ENCODE measurements around the gene E2F6.

The E2F6 gene

GRCh38 chr2:11427224-11427623 lies 38.7 kb downstream of the E2F6 start:
- H3K9me3 ChIP-seq (ENCODE audit: insufficient read depth, low read depth, low read length): no peaks in the 10 kb centered on the region
- H3K27me3 ChIP-seq (ENCODE audit: insufficient read depth, low read length): no peaks in the 10 kb centered on the region
- no peak overlapping the region for H3K27ac ChIP-seq (ENCODE audit: low read depth, low read length)
- no peak overlapping the region for H3K9ac ChIP-seq (ENCODE audit: low read depth, low read length)
- no peaks in the 10 kb centered on the region for H3K4me1 ChIP-seq (ENCODE audit: insufficient read depth, low read length)
- no peaks in the 10 kb centered on the region for H3K36me3 ChIP-seq (ENCODE audit: insufficient read depth, low read length)
- H3K4me3 ChIP-seq (ENCODE audit: low read length): no peak overlapping the region

GRCh38 chr2:11422901-11423435 lies 43.0 kb downstream of the E2F6 start:
- Histone ChIP-seq H3K27me3 (ENCODE audit: insufficient read depth, low read length) (no peaks in the 10 kb centered on the region), H3K9ac (ENCODE audit: low read depth, low read length) (no peak overlapping the region), H3K4me3 (ENCODE audit: low read length) (no peak overlapping the region), H3K9me3 (ENCODE audit: insufficient read depth, low read depth, low read length) (peaks cover 6% of the 10 kb centered on the region), H3K36me3 (ENCODE audit: insufficient read depth, low read length) (no peaks in the 10 kb centered on the region), H3K4me1 (ENCODE audit: insufficient read depth, low read length) (no peaks in the 10 kb centered on the region), H3K27ac (ENCODE audit: low read depth, low read length) (no peak overlapping the region)
- WGBS: 97% methylated on average over 4 of the region's 4 CpGs

GRCh38 chr2:11422491-11422865 lies 43.5 kb downstream of the E2F6 start:
- H3K27ac ChIP-seq (ENCODE audit: low read depth, low read length): no peak overlapping the region
- no peaks in the 10 kb centered on the region for H3K36me3 ChIP-seq (ENCODE audit: insufficient read depth, low read length)
- H3K4me3 ChIP-seq (ENCODE audit: low read length): no peak overlapping the region
- 87% methylated on average over 5 of the region's 5 CpGs for WGBS
- no peaks in the 10 kb centered on the region for H3K4me1 ChIP-seq (ENCODE audit: insufficient read depth, low read length)
- H3K27me3 ChIP-seq (ENCODE audit: insufficient read depth, low read length): no peaks in the 10 kb centered on the region
- H3K9ac ChIP-seq (ENCODE audit: low read depth, low read length): no peak overlapping the region
- H3K9me3 ChIP-seq (ENCODE audit: insufficient read depth, low read depth, low read length): peaks cover 11% of the 10 kb centered on the region

GRCh38 chr2:11421863-11422490 lies 44.0 kb downstream of the E2F6 start:
- Histone ChIP-seq H3K9ac (ENCODE audit: low read depth, low read length) (no peak overlapping the region), H3K27ac (ENCODE audit: low read depth, low read length) (no peak overlapping the region), H3K36me3 (ENCODE audit: insufficient read depth, low read length) (no peaks in the 10 kb centered on the region), H3K9me3 (ENCODE audit: insufficient read depth, low read depth, low read length) (peaks cover 16% of the 10 kb centered on the region), H3K4me1 (ENCODE audit: insufficient read depth, low read length) (no peaks in the 10 kb centered on the region), H3K27me3 (ENCODE audit: insufficient read depth, low read length) (no peaks in the 10 kb centered on the region), H3K4me3 (ENCODE audit: low read length) (no peak overlapping the region)
- WGBS: 90% methylated on average over 6 of the region's 7 CpGs

DNA sequence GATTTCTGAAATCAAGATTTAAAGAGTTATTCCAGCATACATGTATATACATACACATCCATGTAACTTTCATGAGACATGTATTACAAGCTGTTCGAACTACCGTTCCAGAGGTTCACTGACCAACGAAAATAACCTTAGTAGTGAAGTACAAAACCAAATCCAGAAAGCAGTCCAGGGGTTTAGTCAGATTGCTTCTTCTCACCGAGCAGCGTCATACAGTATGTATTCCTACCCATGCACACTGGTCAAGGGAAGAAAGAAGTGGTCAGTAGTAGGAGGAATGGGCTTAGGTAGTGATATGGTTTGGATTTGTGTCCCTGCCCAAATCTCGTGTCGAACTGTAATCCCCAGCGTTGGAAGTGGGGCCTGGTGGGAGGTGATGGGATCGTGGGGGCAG lies 45.3 kb downstream of the E2F6 start:
- H3K9ac ChIP-seq (ENCODE audit: low read depth, low read length): no peak overlapping the region
- H3K9me3 ChIP-seq (ENCODE audit: insufficient read depth, low read depth, low read length): peaks cover 18% of the 10 kb centered on the region
- no peak overlapping the region for H3K4me3 ChIP-seq (ENCODE audit: low read length)
- WGBS: 94% methylated on average over 9 of the region's 9 CpGs
- no peaks in the 10 kb centered on the region for H3K36me3 ChIP-seq (ENCODE audit: insufficient read depth, low read length)
- no peaks in the 10 kb centered on the region for H3K4me1 ChIP-seq (ENCODE audit: insufficient read depth, low read length)
- no peak overlapping the region for H3K27ac ChIP-seq (ENCODE audit: low read depth, low read length)
- no peaks in the 10 kb centered on the region for H3K27me3 ChIP-seq (ENCODE audit: insufficient read depth, low read length)

DNA sequence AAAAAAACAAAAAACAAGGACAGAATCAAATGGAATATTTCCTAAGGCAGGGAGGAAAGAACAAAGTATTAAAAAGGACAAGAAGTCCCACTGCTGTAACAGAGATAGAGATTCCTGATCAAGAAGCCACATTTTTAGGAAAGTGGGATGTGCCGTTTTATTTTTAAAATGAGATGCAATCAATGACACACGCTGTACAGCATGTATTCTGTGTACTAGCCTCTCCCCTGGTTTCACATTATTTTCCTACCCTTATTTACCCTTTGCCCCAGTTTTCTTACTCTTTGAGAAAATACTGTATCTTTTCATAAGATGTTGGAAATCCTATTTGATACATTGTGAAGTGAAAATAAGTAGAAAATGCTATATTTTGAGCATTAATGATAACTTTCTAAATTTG lies 45.8 kb downstream of the E2F6 start:
- Histone ChIP-seq H3K4me1 (ENCODE audit: insufficient read depth, low read length) (no peaks in the 10 kb centered on the region), H3K27ac (ENCODE audit: low read depth, low read length) (no peak overlapping the region), H3K9ac (ENCODE audit: low read depth, low read length) (no peak overlapping the region), H3K9me3 (ENCODE audit: insufficient read depth, low read depth, low read length) (peaks cover 18% of the 10 kb centered on the region), H3K27me3 (ENCODE audit: insufficient read depth, low read length) (no peaks in the 10 kb centered on the region), H3K36me3 (ENCODE audit: insufficient read depth, low read length) (no peaks in the 10 kb centered on the region), H3K4me3 (ENCODE audit: low read length) (no peak overlapping the region)
- WGBS: 90% methylated on average over 2 of the region's 2 CpGs

- 94% methylated on average over 8 of the region's 8 CpGs for WGBS
- H3K27me3 ChIP-seq (ENCODE audit: insufficient read depth, low read length): no peaks in the 10 kb centered on the region
- H3K4me3 ChIP-seq (ENCODE audit: low read length): no peak overlapping the region
- H3K9me3 ChIP-seq (ENCODE audit: insufficient read depth, low read depth, low read length): peaks cover 18% of the 10 kb centered on the region
- H3K27ac ChIP-seq (ENCODE audit: low read depth, low read length): no peak overlapping the region
- H3K36me3 ChIP-seq (ENCODE audit: insufficient read depth, low read length): no peaks in the 10 kb centered on the region
- no peaks in the 10 kb centered on the region for H3K4me1 ChIP-seq (ENCODE audit: insufficient read depth, low read length)
- H3K9ac ChIP-seq (ENCODE audit: low read depth, low read length): no peak overlapping the region
These were observed 46.2 kb downstream of the E2F6 start for GRCh38 chr2:11419781-11420180.

DNA sequence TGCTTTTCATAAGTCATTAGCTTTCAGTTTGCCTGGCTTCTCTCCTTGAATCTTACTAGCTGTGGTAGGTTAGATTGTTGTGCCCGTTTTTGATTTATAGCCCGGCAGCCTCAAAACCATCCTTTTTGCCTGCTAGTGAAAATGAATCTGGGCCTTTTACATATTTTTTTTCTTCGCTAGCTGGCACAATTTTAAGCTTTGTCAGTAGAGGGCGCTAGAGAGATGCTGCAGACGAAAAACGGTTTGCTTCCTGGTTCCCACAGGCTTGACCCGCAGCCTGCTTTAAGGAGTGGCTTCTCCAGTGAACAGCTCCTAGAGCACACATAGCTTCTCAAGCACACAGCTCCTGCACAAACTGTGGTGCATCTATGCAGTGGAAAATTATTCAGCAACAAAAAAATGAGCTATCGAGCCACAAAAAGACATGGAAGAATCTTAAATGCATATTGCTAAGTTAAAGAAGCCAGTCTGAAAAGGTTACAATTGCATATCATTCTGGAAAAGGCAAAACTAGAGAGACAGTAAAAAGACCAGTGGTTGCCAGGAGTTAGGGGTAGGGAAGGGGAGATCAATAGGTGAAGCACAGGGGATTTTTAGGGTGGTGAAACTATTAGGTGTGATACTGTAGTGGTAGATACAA lies 47.9 kb downstream of the E2F6 start:
- Histone ChIP-seq H3K27ac (ENCODE audit: low read depth, low read length) (no peak overlapping the region), H3K36me3 (ENCODE audit: insufficient read depth, low read length) (no peaks in the 10 kb centered on the region), H3K9ac (ENCODE audit: low read depth, low read length) (no peak overlapping the region), H3K4me1 (ENCODE audit: insufficient read depth, low read length) (no peaks in the 10 kb centered on the region), H3K27me3 (ENCODE audit: insufficient read depth, low read length) (no peaks in the 10 kb centered on the region), H3K9me3 (ENCODE audit: insufficient read depth, low read depth, low read length) (peaks cover 18% of the 10 kb centered on the region), H3K4me3 (ENCODE audit: low read length) (no peak overlapping the region)
- 60% methylated on average over 8 of the region's 8 CpGs for whole genome bisulfite sequencing

GRCh38 chr2:11416931-11417330 lies 49.0 kb downstream of the E2F6 start:
- Histone ChIP-seq H3K27ac (ENCODE audit: low read depth, low read length) (no peak overlapping the region), H3K9ac (ENCODE audit: low read depth, low read length) (no peak overlapping the region), H3K4me3 (ENCODE audit: low read length) (no peak overlapping the region), H3K9me3 (ENCODE audit: insufficient read depth, low read depth, low read length) (peaks cover 18% of the 10 kb centered on the region), H3K4me1 (ENCODE audit: insufficient read depth, low read length) (no peaks in the 10 kb centered on the region), H3K27me3 (ENCODE audit: insufficient read depth, low read length) (no peaks in the 10 kb centered on the region), H3K36me3 (ENCODE audit: insufficient read depth, low read length) (no peaks in the 10 kb centered on the region)
- 92% methylated on average over 2 of the region's 2 CpGs for WGBS

GRCh38 chr2:11416186-11416585 lies 49.8 kb downstream of the E2F6 start:
- Histone ChIP-seq H3K27me3 (ENCODE audit: insufficient read depth, low read length) (no peaks in the 10 kb centered on the region), H3K36me3 (ENCODE audit: insufficient read depth, low read length) (no peaks in the 10 kb centered on the region), H3K9ac (ENCODE audit: low read depth, low read length) (no peak overlapping the region), H3K9me3 (ENCODE audit: insufficient read depth, low read depth, low read length) (peaks cover 18% of the 10 kb centered on the region), H3K4me1 (ENCODE audit: insufficient read depth, low read length) (no peaks in the 10 kb centered on the region), H3K27ac (ENCODE audit: low read depth, low read length) (no peak overlapping the region), H3K4me3 (ENCODE audit: low read length) (no peak overlapping the region)
- 90% methylated on average over 2 of the region's 2 CpGs for WGBS

DNA sequence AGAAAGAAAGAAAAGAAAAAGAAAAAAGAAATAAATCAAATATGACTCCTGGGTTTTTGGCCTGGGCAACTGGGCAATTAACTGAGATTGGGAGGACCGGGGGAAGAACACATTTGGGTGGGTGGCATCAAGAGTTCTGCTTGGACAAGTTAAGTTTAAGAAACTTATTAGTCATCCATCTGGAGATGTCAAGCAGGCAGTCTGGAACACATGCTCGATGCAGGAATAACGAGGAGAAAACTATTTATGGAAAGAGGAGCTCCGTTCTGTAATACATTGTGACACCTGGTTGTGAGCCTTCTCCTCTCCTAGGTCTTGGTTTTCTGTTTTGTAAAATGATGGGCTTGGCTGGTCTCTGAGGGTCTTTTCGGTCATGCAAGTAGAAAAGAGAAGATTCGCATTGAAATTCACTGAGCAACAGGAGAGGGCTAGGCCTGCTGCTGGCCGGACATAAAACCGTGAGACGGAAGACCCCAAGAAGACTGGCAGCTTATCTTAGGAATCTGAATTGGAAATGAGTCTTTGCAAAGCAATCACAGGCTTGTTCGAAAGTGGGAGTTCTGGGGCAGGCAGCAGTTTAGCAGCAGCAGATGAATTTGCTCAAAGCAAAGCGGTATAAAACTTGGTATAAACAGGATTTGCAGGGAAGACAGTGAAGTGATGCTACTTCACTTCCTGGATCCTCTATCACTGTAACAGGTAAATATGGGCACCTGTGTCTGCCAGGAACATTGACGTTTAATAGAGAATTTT lies 51.4 kb downstream of the E2F6 start:
- Histone ChIP-seq H3K9me3 (ENCODE audit: insufficient read depth, low read depth, low read length) (peaks cover 18% of the 10 kb centered on the region), H3K9ac (ENCODE audit: low read depth, low read length) (no peak overlapping the region), H3K36me3 (ENCODE audit: insufficient read depth, low read length) (no peaks in the 10 kb centered on the region), H3K27me3 (ENCODE audit: insufficient read depth, low read length) (no peaks in the 10 kb centered on the region), H3K27ac (ENCODE audit: low read depth, low read length) (no peak overlapping the region), H3K4me3 (ENCODE audit: low read length) (no peak overlapping the region), H3K4me1 (ENCODE audit: insufficient read depth, low read length) (no peaks in the 10 kb centered on the region)
- WGBS: 92% methylated on average over 12 of the region's 12 CpGs

Data from HUES64 (cell line).